Parathyroid adenoma (tissue), 2 donors: ENCODE data around the gene L3MBTL2.

Experiments used
- H2AFZ ChIP-seq: fragments of 300-600 bp; sonication (generic); one replicate; pipeline ENCODE4 v1.7.0; 2017; ENCODE audit warnings: antibody characterized with exemption, mild to moderate bottlenecking
- H3K27ac ChIP-seq: fragments of 300-600 bp; sonication (generic); one replicate; pipeline ENCODE4 v1.7.0; 2017
- H3K27me3 ChIP-seq: fragments of 300-600 bp; sonication (generic); one replicate; pipeline ENCODE4 v1.7.0; 2017; ENCODE audit warnings: low read length; ENCODE audit not compliant: control insufficient read depth, insufficient read depth
- H3K36me3 ChIP-seq: fragments of 300-600 bp; sonication (generic); one replicate; pipeline ENCODE4 v1.7.0; 2017; ENCODE audit warnings: low read length; ENCODE audit not compliant: control insufficient read depth, insufficient read depth
- H3K4me1 ChIP-seq: fragments of 300-600 bp; sonication (generic); one replicate; pipeline ENCODE4 v1.7.0; 2017; ENCODE audit warnings: control low read depth
- H3K4me2 ChIP-seq: fragments of 300-600 bp; sonication (generic); one replicate; pipeline ENCODE4 v1.7.0; 2017; ENCODE audit warnings: low read length
- H3K4me3 ChIP-seq: fragments of 300-600 bp; sonication (generic); one replicate; pipeline ENCODE4 v1.7.0; 2017; ENCODE audit warnings: low read depth, low read length
- H3K79me2 ChIP-seq: fragments of 300-600 bp; sonication (generic); one replicate; pipeline ENCODE4 v1.7.0; 2017; ENCODE audit warnings: control low read depth
- H3K9ac ChIP-seq: fragments of 300-600 bp; sonication (generic); one replicate; pipeline ENCODE4 v1.7.0; 2017; ENCODE audit warnings: mild to moderate bottlenecking
- H3K9me3 ChIP-seq: fragments of 300-600 bp; sonication (generic); one replicate; pipeline ENCODE4 v1.7.0; 2017; ENCODE audit warnings: low read length; ENCODE audit not compliant: control insufficient read depth
- CTCF ChIP-seq: fragments of 300-600 bp; sonication (generic); IDR thresholded peaks from one replicate; pipeline ENCODE4 v1.7.0; 2017; ENCODE audit warnings: antibody characterized with exemption, mild to moderate bottlenecking
- donor health status: primary hyperparathyroidism.

The L3MBTL2 gene

GRCh38 chr22:41197038-41197972 lies 7.8 kb upstream of the L3MBTL2 start:
- Histone ChIP-seq H2AFZ (peak overlapping the region; percentile 90), H3K4me3 (peak overlapping the region; percentile 79), H3K27me3 (no peaks in the 10 kb centered on the region), H3K4me1 (no peaks in the 10 kb centered on the region), H3K27ac (no peak overlapping the region), H3K79me2 (no peaks in the 10 kb centered on the region), H3K9ac (no peak overlapping the region), H3K36me3 (no peaks in the 10 kb centered on the region), H3K9me3 (no peaks in the 10 kb centered on the region), H3K4me2 (peak overlapping the region; percentile 99)
- no peak for TF ChIP-seq CTCF

GRCh38 chr22:41198027-41198580 lies 7.0 kb upstream of the L3MBTL2 start:
- Histone ChIP-seq H3K4me3 (peak overlapping the region; percentile 79), H3K4me1 (no peaks in the 10 kb centered on the region), H3K27me3 (no peaks in the 10 kb centered on the region), H3K36me3 (no peaks in the 10 kb centered on the region), H3K79me2 (no peaks in the 10 kb centered on the region), H3K9ac (no peak overlapping the region), H3K27ac (no peak overlapping the region), H3K9me3 (no peaks in the 10 kb centered on the region), H3K4me2 (peak overlapping the region; percentile 92), H2AFZ (peak overlapping the region; percentile 81)
- no peak for TF ChIP-seq CTCF

GRCh38 chr22:41201141-41201540 lies 4.0 kb upstream of the L3MBTL2 start:
- Histone ChIP-seq H3K4me3 (no peak overlapping the region), H2AFZ (no peak overlapping the region), H3K4me1 (no peaks in the 10 kb centered on the region), H3K36me3 (no peaks in the 10 kb centered on the region), H3K27me3 (no peaks in the 10 kb centered on the region), H3K27ac (no peak overlapping the region), H3K9me3 (no peaks in the 10 kb centered on the region), H3K9ac (no peak overlapping the region), H3K4me2 (no peak overlapping the region), H3K79me2 (no peaks in the 10 kb centered on the region)
- no peak for TF ChIP-seq CTCF

- Histone ChIP-seq H3K4me2 (no peak overlapping the region), H3K79me2 (no peaks in the 10 kb centered on the region), H2AFZ (no peak overlapping the region), H3K4me3 (no peak overlapping the region), H3K27me3 (no peaks in the 10 kb centered on the region), H3K27ac (no peak overlapping the region), H3K36me3 (no peaks in the 10 kb centered on the region), H3K9me3 (no peaks in the 10 kb centered on the region), H3K9ac (no peak overlapping the region), H3K4me1 (no peaks in the 10 kb centered on the region)
- TF ChIP-seq CTCF, result no peak
Measured at GRCh38 chr22:41203118-41203517, 2.0 kb upstream of the L3MBTL2 start.
